H1 (cell line): ENCODE data around the gene ZNF74.

Experiments used
- ASH2L ChIP-seq: fragments of 200-600, 300-600 bp; sonication (generic); IDR thresholded peaks from one replicate; pipeline ENCODE4 v1.7.1; 2017; ENCODE audit warnings: low read length
- CTCF ChIP-seq, 3 experiments: IDR thresholded peaks; 1 replicate in 2 of 3; 2 replicates in 1 of 3; pipeline versions ENCODE4 v1.5.1 to v1.6.1; 2011; ENCODE audit warnings: low read length in 3 of 3, mild to moderate bottlenecking in 3 of 3, inconsistent platforms in 2 of 3, low read depth in 1 of 3, moderate library complexity in 1 of 3; ENCODE audit not compliant: insufficient read depth in 1 of 3; ENCODE audit errors: control extremely low read depth in 1 of 3
- EGR1 ChIP-seq: IDR thresholded peaks from 2 replicates; pipeline ENCODE4 v1.6.1; 2011; ENCODE audit warnings: low read depth, low read length, borderline replicate concordance
- GABPA ChIP-seq: IDR thresholded peaks from 2 replicates; pipeline ENCODE4 v1.6.1; 2011; ENCODE audit warnings: mild to moderate bottlenecking, low read length, moderate library complexity, borderline replicate concordance; ENCODE audit not compliant: insufficient read depth
- HDAC6 ChIP-seq: IDR thresholded peaks from one replicate; pipeline ENCODE4 v1.7.1; 2012; ENCODE audit warnings: low read depth, mild to moderate bottlenecking, inconsistent platforms, low read length, moderate library complexity
- MAFK ChIP-seq: IDR thresholded peaks from 2 replicates; pipeline ENCODE4 v1.6.1; 2012; ENCODE audit warnings: low read depth, mild to moderate bottlenecking, improper control_type of control experiment, low read length
- MAX ChIP-seq: IDR thresholded peaks from 2 replicates; pipeline ENCODE4 v1.6.1; 2012; ENCODE audit warnings: inconsistent platforms
- POLR2A ChIP-seq, 2 experiments: IDR thresholded peaks; 1 replicate in 1 of 2; 2 replicates in 1 of 2; pipeline ENCODE4 v1.6.1; 2011; ENCODE audit warnings: low read depth in 2 of 2, low read length in 2 of 2, mild to moderate bottlenecking in 2 of 2; ENCODE audit errors: control extremely low read depth in 1 of 2
- POLR2AphosphoS5 ChIP-seq: IDR thresholded peaks from 2 replicates; pipeline ENCODE4 v1.6.1; 2011; ENCODE audit warnings: low read depth, low read length
- SIRT6 ChIP-seq: IDR thresholded peaks from one replicate; pipeline ENCODE4 v1.7.1; 2012; ENCODE audit warnings: low read length, inconsistent platforms

- TF ChIP-seq CTCF (IDR thresholded peaks at IDR 0.05; ENCODE audit: control extremely low read depth in 1 of 3, insufficient read depth in 1 of 3, low read depth in 1 of 3, low read length in 3 of 3) (no peak), GABPA (no peak), ASH2L (no peak), SIRT6 (no peak), EGR1 (no peak), MAX (no peak), POLR2AphosphoS5 (no peak), MAFK (no peak), POLR2A (IDR thresholded peaks at IDR 0.05; ENCODE audit: control extremely low read depth in 1 of 2, low read depth in 2 of 2, low read length in 2 of 2) (no peak), HDAC6 (no peak)
Measured at GRCh38 chr22:20396639-20397038, 2.7 kb downstream of the ZNF74 start.
